ENCODE measurements around the gene GRAMD1A.
A peak's percentile ranks its signal among the peaks of the same experiment; 100 is the strongest.
"Not testable (repeated sequence)": the region's sequence is repeated elsewhere in the genome, so short reads cannot be mapped to it uniquely, and the experiment has no call there.

The GRAMD1A gene

GRCh38 chr19:35038623-35039512 is 38.7 kb downstream of the GRAMD1A start:
- no peak for DNase-seq (ENCODE audit: low spot score)

GRCh38 chr19:35039881-35040825 is 40.0 kb downstream of the GRAMD1A start:
- no peak for DNase-seq (ENCODE audit: low spot score)

- DNase-seq (ENCODE audit: low spot score) = no peak
Measured at GRCh38 chr19:35040826-35041547, 40.9 kb downstream of the GRAMD1A start.

GRCh38 chr19:35041548-35042055 is 41.5 kb downstream of the GRAMD1A start, which contains the start of gene HPN:
Gene HPN (plus strand): TSS chr19:35041721. CDS start chr19:35042507, 786 bp downstream.
- DNase-seq (ENCODE audit: low spot score) = no peak

DNA sequence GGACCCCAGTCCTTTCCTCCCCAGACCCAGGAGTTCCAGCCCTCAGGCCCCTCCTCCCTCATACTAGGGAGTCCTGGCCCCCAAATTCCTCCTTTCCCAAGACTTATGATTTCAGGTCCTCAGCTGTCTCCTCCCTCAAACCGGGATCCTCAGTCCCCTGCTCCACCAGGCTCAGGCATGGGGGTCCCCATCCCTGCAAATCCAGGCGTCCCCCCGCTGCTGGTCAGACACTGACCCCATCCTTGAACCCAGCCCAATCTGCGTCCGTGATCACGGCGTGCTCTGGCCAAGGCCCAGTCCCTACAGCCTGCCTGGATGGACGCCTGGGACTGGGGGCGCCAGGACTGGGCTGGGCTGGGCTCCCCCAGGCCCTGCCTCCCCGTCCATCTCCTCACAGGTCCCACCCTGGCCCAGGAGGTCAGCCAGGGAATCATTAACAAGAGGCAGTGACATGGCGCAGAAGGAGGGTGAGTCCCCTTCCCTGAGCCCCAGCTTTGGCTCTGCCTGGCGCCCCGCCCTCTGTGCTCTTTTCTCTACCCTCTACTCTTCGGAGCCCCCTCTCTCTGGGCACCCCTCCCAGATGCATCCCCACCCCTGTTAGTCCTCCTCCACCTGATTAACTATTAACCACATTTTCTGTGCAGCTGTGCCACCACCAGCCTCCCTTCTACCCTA is 42.1 kb downstream of the GRAMD1A start:
- no peak for DNase-seq (ENCODE audit: low spot score)

DNA sequence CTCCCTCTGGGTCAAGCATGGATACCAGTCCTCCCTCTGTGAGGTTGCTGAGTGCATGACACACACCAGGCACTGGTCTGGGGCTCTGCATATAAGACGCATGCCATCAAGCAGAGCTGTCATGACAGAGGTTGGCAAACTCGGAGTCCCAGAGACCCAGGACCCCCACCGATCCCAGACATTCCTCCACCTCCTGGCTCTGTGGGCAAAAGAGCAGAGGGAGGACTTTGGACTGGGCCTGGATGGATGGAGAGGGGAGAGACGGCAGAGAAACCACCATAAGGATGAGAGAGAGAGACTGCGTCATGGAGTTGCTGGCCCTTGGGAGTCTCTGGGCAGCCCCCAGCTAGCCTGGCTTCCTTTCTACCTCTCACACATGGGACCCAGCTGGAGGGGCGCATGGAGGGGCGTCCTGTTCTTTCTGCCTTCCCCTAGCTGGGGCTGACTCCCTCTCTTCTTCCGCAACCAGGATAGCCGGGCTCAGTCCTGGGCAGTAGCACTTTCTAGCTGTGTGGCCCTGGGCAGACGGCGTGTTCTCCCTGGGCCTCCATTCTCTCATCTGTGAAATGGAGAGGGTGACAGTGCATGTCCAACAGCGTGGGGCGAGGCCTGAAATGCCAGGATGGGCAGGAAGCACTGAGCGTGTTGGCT is 43.0 kb downstream of the GRAMD1A start:
- no peak for DNase-seq (ENCODE audit: low spot score)

GRCh38 chr19:35043906-35044305 is 43.8 kb downstream of the GRAMD1A start:
- DNase-seq (ENCODE audit: low spot score) = no peak

- DNase-seq (ENCODE audit: low spot score) = peak; percentile 50
Measured at GRCh38 chr19:35044317-35045117, 44.4 kb downstream of the GRAMD1A start.

- peak; percentile 47 for DNase-seq (ENCODE audit: low spot score)
Measured at GRCh38 chr19:35045667-35046300, 45.7 kb downstream of the GRAMD1A start.

GRCh38 chr19:35046461-35046860 is 46.3 kb downstream of the GRAMD1A start:
- no peak for DNase-seq (ENCODE audit: low spot score)

GRCh38 chr19:35048911-35049411 is 48.8 kb downstream of the GRAMD1A start:
- DNase-seq (ENCODE audit: low spot score) = no peak

DNA sequence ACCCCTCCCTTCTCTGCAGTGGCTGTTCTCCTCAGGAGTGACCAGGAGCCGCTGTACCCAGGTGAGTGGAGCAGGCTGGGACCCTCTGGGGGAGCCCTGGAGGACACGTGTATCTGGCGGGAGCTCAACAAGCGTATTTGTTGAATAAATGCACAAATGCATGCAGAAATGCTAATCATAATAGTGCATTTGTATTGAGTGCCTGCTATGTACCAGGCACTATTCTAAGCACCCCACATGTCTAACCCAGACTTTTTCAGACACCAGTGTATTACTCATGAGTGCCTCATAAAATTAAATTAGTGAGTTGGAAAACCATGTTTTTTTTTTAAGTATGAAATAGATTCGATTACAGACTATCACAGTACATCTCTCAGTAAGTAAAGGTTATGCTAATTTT is 49.3 kb downstream of the GRAMD1A start:
- DNase-seq (ENCODE audit: low spot score) = no peak

DNA sequence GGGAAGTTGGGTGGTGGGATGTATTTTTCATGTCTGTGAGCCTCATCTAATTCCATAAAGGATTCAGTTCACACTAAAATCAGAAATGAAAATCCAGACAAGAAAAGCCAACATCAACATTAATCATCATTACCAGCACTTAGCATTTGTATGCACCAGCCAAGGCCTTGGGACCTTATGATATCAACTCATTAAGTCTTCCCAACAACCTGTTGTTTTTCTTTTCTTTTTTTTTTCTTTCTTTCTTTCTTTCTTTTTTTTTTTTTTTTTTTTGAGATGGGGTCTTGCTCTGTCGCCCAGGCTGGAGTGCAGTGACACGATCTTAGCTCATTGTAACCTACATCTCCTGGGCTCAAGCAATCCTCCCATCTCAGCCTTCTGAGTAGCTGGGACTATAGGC is 50.5 kb downstream of the GRAMD1A start:
- not testable (repeated sequence) for DNase-seq (ENCODE audit: low spot score)

GRCh38 chr19:35051268-35051667 is 51.1 kb downstream of the GRAMD1A start:
- not testable (repeated sequence) for DNase-seq (ENCODE audit: low spot score)

- DNase-seq (ENCODE audit: low spot score) = no peak
Measured at GRCh38 chr19:35051796-35052195, 51.7 kb downstream of the GRAMD1A start.

DNA sequence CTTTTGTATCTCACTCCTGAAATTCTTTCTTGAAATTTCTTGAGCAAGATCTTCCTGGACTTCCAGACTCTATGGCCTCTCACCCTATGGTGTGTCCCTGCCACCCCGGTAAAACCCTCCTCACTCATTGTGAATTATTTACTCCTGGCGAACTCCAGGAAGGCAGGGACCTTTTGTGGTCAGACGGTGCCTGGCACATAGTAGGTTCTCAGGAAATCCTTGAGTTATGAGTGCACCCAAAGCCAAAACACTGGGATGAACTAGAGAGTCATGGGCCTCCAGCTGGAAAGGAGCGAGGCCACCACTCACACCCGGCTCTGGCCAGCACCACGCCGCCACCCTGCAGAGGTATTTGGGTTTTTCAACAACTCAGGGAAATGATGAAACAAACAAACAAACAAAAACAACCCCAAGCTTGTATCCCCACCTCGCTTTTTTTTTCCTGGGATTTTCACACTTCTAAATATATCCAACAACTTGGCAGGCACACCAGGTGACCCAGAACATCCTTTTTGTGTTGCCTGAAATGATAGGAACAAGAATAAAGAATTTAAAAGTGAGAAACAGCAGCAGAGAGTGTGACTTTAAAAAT is 52.6 kb downstream of the GRAMD1A start:
- no peak for DNase-seq (ENCODE audit: low spot score)

DNA sequence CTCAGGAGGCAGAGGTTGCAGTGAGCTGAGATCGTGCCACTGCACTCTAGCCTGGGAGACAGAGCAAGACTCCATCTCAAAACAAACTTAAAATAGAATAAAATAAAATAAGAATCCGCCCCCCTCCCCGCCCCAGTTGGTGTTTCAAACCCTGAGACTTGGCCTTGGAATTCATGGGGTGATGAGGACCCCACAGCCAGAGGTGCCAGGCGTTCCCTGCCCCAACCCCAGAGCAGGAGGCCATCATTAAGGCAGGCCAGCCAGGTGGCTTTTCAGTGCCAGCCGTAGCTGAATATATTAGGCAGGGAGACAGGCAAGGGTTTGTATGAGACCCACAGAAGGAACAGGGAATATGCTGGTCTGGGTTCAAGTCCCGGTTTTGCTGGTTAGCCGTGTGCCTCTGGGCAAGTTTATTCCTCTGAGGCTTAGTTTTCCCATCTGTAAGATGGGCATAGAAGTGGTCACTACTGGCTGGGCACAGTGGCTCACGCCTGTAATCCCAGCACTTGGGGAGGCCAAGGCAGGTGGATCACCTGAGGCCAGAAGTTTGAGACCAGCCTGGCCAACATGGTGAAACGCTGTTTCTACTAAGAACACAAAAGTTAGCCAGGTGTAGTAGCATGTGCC is 53.7 kb downstream of the GRAMD1A start:
- no peak for DNase-seq (ENCODE audit: low spot score)

GRCh38 chr19:35054626-35055025 is 54.5 kb downstream of the GRAMD1A start:
- no peak for DNase-seq (ENCODE audit: low spot score)

Data from activated CD4-positive, alpha-beta T cell treated with anti-CD3 and anti-CD28 coated beads, Interleukin-2, Interleukin-4, amounts not matched to agents 100 ng/mL and 50 ng/mL, durations not matched to agents 16 hours and 8 hours (primary cell).